HG03460 (cell line): ENCODE measurements around the gene PLA2G2F.

Experiments used
- ATAC-seq: cut with Tn5 transposase; IDR thresholded peaks from one replicate; pipeline ENCODE4 v1.9.1; 2021; ENCODE audit not compliant: unreplicated experiment

The PLA2G2F gene

GRCh38 chr1:20138961-20139550 lies at the start of gene PLA2G2F:
Gene PLA2G2F, plus strand, starts transcription at chr1:20139323. Its CDS starts 105 bp downstream, at chr1:20139428.
- ATAC-seq: no peak

DNA sequence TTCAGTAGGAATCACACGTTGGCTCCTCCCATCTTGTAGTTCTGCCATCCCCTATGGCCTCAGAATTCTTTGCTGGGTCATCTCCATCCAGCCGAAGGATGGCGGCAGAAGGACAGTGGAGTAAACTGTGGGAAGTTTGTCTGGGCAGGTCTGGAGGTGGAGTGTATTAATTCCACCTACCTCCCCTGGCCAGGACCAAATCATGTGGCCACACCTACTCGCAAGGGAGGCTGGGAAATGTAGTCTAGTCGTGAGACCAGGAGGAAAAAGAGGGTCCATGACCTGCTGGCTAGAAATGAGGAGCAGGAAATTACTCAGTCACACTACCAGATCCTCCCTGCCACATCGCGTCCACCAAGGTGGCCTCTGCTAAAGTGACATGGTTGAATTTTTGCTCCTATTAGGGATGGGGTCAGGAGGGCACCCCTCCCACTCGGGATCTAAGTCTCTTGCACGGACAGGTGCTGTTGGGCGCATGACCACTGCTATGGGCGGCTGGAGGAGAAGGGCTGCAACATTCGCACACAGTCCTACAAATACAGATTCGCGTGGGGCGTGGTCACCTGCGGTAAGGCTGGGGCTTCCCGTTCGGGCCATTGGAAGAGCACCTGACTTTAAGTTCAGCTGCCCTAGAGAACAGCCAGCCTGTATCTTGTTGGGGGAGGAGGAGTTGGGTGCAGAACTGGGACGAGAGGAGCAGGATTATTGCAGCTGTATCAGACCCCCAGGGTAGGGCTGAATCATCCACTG lies 49.6 kb upstream of the PLA2G2F start:
- no peak for ATAC-seq

DNA sequence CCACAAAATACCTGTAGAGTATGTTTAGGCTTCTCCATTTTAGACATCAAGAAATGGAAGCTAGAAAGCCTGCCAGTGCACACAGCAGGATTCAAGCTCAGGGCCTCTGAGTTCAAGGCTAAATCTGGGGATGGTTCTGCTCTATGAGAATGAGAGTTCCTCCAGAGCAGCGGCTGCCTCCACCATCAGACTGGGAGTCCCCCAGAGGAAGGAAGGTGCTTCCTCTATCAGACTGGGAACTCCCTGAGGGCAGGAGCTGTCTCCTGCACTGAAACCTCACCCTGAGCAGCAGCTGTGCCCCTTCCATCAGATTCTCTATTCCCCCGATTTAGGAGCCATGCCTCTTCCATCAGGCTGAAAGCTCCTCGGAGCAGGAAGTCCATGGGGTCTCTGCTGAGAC lies 49.0 kb upstream of the PLA2G2F start:
- ATAC-seq: no peak

DNA sequence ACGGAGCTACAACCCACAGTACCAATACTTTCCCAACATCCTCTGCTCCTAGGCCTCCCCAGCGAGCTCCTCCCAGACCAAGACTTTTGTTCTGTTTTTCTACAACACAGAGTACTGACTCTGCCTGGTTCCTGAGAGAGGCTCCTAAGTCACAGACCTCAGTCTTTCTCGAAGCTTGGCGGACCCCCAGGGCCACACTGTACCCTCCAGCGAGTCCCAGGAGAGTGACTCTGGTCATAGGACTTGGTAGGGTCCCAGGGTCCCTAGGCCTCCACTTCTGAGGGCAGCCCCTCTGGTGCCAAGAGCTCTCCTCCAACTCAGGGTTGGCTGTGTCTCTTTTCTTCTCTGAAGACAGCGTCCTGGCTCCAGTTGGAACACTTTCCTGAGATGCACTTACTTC lies 48.5 kb upstream of the PLA2G2F start:
- no peak for ATAC-seq

GRCh38 chr1:20093303-20093702 lies 45.8 kb upstream of the PLA2G2F start:
- ATAC-seq: no peak

DNA sequence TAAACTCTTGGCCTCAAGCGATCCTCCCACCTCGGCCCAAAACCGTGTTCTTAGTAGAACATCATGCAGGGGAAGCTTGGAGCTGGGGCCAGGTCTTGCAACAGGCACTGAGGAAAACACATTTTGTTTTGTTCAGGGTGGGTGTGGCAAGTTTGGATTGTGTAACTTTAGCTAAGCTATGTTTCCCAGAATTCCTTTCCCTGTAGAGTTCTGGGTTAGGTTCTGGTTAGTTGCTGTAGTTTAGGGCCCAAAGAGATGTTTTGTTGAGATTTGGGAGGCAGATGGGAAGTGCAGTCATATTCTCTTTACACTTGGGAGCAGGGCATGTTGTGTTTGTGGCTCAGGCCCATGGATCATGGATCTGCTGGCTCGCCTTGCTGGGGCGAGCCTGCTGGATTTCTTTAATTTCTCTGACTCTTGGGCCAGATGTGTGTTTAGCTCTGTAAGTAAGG lies 45.2 kb upstream of the PLA2G2F start:
- ATAC-seq: no peak

GRCh38 chr1:20095564-20096434 lies 43.3 kb upstream of the PLA2G2F start:
- ATAC-seq: no peak

DNA sequence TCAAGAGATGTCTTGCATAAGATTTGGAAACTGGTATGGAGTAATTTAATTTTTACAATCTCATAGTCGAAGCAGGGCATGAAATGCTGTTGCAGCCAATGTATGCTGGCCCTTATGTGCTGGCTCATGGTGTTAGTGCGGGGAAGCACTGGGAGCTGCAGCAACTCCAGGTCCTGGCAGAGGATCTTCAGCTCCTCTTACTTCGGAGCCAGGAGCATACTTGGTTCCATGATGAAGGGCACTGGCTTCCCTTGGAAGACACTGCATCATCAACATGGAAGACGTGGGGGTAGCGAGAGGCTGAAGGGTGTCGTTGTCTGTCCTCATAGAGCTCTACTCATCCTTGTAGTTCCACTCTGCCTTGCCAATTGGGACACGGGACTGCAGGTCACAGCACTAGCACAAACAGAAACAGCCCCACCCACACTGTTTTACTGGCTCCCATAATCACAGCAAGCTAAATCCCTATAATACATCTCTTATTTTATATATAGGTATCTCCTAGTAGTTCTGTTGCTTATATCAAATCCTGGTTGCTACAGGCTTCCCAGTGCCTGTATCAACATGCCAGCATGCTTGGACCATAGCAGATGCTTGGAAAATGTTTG lies 42.2 kb upstream of the PLA2G2F start:
- no peak for ATAC-seq

DNA sequence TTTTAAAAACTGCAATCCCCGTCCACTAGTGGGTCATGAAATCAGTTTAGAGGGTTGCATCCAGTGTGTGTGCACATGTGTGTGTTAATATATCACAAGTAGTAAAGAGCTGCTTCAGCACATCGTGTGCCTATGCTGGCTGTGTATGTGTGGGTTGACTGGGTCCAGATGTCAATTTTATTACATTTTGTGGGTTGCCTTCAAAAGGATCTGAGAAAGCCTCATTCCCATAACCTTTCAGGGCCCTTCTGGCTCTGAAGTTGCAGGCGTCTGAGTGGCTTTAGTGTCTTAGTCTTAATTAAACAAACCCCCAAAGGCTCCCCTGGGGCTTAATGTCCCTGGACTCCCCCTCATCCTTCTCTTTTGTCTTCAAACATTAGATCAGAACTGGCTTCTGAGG lies 39.6 kb upstream of the PLA2G2F start:
- ATAC-seq: no peak

DNA sequence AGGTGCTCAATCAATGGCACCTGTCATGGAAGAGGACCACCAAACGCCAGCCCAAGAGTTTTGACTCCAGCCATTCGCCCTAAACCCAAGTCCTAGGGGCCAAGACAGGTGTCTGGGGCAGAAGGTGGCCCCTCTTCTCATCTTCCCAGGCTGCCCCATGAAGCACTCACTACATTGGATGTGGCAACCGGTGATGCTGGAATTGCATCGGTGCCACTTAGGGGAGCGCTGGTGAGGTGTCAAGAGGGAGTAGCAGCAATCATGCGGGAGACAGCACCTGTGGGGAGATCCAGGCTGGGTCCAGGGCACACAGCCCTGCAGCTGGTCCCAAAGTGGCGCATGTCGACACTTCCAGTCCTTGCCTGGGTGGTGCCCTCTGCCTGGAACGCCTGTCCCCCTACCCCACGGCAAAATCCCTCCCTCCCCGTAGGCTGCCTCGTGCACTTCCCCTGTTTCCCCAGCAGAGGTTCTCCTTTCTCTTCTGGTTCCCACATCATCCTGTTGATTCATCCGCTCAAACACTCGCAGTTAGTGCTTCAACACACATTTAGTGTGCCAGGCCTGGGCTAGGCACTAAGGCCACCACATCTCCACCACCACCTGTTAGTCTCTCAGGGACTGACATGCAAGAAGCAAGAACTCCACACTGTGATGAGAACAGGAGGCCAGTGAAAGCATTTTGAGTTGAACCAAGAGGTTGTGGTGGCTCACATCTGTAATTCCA lies 38.3 kb upstream of the PLA2G2F start:
- ATAC-seq: no peak

GRCh38 chr1:20102875-20103274 lies 36.2 kb upstream of the PLA2G2F start:
- ATAC-seq: no peak

DNA sequence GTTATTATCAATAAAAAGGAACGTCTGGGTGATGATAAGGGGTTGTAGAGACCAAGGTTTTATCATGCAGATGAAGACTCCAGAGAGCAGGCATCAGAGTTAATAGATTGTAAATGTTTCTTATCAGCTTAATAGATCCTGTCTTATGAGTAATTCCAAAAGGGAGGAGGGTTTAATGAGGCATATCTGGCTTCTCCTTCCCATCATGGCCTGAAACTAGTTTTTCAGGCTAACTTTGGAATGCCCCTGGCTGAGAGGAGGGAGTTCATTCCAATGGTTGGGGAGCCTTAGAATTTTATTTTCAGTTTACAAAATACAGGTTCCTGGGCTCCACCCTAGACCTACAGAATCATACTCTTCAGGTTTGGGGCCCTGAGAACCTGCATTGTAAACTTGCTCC lies 33.3 kb upstream of the PLA2G2F start:
- no peak for ATAC-seq

DNA sequence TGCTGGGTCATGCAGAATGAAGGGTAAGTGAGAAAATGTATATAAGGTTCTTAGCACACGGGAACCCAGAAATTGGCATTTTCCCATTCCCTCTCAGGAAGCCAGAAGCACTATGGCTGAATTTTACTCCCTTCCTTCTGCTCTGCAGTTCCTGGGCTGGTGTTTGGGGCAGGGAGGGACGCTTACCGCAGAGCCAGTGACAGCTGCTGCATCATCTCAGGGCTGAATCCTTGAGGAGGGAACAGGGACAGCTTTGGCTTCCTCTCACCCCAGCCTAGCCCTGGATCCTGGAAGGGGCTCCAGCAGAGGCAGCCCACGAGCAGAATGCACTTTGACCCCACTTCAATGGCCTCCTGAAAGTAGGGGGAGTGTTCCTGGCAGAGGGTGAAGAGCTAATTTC lies 31.8 kb upstream of the PLA2G2F start:
- no peak for ATAC-seq

- no peak for ATAC-seq
These were observed 31.3 kb upstream of the PLA2G2F start for GRCh38 chr1:20107796-20108195.

- ATAC-seq: no peak
These were observed 30.6 kb upstream of the PLA2G2F start for GRCh38 chr1:20108366-20109123.

- ATAC-seq: no peak
These were observed 29.8 kb upstream of the PLA2G2F start for GRCh38 chr1:20109223-20109856.

DNA sequence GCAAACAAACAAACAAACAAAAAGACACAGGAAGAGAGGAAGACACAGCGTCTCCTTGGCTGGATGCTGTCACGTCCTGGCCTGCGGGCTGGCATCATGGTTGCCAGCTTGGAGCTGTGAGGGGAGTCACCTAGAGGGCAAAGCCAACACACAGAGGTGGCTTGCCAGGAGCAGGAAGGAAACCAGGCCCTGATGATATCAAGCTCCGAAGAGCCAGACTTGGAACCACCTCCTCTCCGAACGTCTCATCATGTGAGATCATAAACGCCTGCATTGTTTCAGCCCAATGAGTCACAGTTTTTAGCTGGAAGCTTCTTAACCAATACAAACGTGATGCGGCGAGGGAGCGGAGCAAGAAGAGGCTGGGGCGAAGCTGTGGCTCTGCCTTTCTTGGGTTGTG lies 28.4 kb upstream of the PLA2G2F start:
- no peak for ATAC-seq

DNA sequence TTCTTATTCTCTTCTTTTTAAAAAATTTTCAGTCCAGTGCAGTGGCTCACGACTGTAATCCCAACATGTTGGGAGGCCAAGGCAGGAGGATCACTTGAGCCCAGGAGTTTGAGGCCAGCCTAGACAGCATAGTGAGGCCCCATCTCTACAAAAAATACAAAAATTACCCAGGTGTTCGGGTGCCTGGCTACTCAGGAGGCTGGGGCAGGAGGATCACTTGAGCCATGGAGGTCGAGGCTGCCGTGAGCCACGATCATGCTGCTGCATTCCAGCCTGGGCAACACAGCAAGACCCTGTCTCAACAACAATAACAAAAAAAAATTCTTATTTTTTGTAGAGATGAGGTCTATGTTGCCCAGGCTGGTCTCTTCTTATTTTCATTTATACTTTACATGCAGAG lies 27.7 kb upstream of the PLA2G2F start:
- no peak for ATAC-seq

DNA sequence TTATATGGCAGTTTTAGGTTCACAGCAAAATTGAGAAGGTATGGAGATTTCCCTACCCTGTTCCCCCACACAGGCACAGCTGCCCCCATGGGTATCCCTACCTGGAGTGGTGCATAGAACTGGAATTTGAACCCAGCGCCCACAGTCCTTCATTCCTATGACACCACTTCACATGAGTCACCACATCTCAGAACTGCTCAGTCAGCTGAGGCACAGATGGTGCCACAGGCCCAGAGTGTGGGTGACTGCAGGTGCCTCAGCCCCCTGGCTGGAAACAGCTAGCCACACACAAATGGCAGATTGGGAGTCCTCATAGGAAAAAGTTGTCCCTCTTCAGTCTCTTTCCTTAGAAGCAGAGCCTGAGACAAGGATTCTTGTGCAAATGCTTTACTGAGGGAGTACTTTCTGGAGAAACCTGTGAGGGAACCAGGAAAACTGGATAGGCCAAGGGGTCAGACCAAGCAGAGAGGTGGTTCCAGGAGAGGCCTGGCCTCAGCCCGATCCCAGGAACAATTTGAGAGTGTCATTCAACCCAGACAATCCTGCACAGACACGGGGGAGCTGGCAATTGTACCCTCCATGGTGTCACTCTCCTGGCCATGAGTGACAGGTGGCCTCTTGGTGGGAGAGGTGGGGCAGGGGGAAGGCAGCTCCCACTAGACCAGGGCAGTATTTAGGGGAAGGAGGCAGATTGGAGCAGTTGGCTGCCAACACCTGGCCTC lies 26.7 kb upstream of the PLA2G2F start:
- ATAC-seq: no peak
